GM18511 (cell line): ENCODE results near the gene CDC42BPA.
"Not testable (repeated sequence)": the region's sequence is repeated elsewhere in the genome, so short reads cannot be mapped to it uniquely, and the experiment has no call there.

Experiments
- ATAC-seq: cut with Tn5 transposase; IDR thresholded peaks from one replicate; pipeline ENCODE4 v1.9.1; 2021; ENCODE audit warnings: mild to moderate bottlenecking, moderate library complexity; ENCODE audit not compliant: unreplicated experiment

CDC42BPA gene

DNA sequence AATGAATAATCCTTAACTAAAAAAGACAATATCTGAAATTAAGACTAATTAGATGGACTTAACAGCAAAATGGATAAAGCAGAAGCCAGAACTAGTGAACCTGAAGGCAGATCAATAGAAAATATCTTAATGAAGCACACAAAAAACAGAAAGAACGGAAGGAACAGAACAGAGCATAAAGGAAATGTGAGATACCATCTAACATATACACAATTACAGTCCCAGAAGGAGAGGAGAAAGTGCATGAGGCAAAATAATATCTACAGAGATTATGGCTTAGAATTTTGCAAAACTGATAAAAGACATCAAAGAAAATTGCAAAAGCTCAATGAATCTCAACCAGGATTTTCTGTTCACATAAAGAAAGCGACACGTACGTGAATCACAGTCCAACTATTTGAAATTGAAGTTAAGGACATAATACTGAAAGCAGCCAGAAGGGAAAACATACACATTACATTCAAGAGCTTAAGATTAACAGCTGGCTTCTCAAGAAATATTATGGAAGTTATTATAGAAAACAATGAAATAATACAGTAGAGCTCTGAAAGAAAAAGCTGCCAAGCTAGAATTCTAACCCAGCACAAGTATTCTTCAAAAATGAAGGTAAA is 182.0 kb downstream of the CDC42BPA start:
- no peak for ATAC-seq

- no peak for ATAC-seq
Measured at GRCh38 chr1:227134686-227135314, 183.5 kb downstream of the CDC42BPA start.

GRCh38 chr1:227132695-227133094 is 185.6 kb downstream of the CDC42BPA start:
- not testable (repeated sequence) for ATAC-seq

- ATAC-seq: no peak
Measured at GRCh38 chr1:227131193-227131592, 187.1 kb downstream of the CDC42BPA start.

GRCh38 chr1:227127891-227128290 is 190.4 kb downstream of the CDC42BPA start:
- ATAC-seq: no peak

DNA sequence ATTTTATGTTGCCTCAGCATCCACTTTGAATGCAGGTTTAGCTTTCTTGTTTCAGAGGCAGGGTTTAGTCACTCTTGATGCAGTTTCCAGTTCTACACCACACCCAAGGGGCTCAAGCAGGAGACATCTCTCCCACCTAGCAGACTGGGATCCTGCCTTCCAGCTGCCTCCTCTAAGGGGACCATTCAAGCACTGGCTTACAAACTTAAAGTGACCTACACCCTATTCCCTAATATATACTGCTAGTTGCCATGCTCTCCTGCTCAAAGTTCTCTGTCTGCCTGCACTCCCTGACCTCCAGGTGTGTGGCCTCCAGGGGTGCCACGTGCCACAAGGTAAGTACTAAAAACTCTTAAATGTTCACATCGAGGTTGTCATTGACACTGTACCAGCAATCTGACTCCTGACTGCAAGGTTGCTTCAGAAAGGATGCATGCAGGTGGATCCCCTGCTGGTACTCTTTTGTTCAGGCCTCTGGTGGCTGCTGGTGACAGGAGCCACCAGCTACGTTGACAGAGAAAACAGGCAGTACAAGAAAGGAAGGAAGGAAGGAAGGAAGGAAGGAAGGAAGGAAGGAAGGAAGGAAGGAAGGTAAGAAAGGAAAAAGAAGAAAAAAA is 192.3 kb downstream of the CDC42BPA start:
- no peak for ATAC-seq

DNA sequence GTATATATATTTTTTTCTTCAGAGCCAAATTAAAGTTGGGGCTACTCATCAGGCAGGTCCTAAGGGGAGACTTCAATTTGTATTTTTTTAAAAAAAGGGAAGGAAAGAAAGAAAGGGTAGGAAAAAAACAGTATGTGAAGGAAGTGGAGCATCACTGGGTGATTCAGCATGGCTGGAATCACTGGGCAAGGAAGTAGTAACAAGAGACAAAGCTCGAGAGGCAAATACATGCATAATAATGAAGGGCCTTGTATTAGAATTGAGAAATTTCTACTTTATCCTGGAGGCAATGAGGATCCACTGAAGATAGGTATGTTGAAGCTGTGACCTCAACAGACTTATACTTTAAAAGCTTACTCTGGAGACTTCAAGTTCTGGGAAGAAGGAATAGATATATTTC is 193.8 kb downstream of the CDC42BPA start:
- no peak for ATAC-seq

DNA sequence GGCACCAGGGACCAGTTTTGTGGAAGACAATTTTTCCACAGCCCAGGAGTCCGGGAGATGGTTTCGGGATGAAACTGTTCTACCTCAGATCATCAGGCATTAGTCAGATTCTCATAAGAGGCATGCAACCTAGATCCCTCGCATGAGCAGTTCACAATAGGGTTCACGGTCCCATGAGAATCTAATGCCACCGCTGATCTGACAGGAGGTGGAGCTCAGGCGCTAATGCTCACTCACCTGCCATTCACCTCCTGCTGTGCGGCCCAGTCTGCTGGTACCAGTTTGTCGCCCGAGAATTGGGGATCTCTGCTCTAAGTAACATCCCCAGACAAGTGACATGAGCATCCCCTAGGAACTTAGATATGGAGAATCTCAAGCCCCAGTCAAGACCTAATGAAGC is 197.5 kb downstream of the CDC42BPA start:
- no peak for ATAC-seq

DNA sequence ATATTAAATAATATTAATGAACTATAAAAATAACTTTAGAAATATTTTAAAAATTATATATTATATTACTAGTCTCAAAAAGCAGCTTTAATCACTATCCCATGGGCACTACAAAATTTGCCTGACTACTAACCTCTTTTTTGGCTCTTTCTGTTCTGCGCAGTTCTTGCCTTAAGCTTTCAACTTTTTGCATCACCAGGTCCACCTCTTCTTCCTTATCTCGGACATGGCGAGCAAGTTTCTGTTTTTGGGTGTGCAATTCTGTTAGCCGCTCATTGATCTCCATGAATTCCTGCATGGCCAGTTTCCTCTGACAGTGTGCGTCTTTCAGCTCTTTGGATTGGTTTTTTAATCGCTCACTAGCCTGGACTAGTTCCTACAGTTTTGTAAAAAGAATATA is 205.8 kb downstream of the CDC42BPA start:
- ATAC-seq: no peak

GRCh38 chr1:227111782-227112181 is 206.5 kb downstream of the CDC42BPA start:
- ATAC-seq: no peak

- not testable (repeated sequence) for ATAC-seq
Measured at GRCh38 chr1:227105291-227105690, 213.0 kb downstream of the CDC42BPA start.

- ATAC-seq: no peak
Measured at GRCh38 chr1:227102056-227102455, 216.2 kb downstream of the CDC42BPA start.

GRCh38 chr1:227094249-227094966 is 223.9 kb downstream of the CDC42BPA start:
- no peak for ATAC-seq

DNA sequence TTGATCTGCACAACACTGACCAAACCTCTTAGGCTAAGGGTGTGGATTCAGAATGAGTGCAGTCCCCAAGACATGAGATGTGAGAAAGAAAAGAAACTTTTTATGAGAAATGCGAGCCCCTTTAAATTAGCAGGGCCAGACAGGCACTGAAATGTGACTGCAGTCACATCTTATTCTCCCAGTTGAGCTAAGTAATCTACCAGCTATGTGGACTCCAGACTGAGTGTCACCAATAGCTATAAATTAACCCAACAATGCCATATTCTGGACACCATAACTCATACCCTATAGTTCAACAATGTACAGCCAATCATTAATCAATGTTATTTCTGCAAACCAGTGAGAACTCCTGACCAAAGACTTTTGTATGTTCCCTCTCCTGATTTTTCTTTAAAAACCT is 225.0 kb downstream of the CDC42BPA start:
- no peak for ATAC-seq

DNA sequence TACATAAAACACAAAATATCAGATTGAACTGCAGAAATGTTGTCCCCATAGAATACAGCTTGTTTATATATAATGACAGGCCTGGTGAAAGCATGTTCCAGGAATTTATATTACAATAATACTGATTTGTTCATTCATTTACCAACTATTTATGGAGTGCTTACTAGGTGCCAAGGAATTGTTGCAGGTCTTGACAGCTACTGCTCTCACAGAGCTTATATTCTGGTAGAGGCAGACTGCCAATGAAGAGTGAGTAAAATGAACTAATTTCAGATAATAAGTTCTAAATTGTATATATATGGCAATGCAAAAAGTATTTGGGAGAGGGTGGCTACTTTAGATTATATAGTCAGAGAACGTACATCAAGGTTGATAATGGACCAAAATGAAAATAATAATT is 226.2 kb downstream of the CDC42BPA start:
- ATAC-seq: no peak

DNA sequence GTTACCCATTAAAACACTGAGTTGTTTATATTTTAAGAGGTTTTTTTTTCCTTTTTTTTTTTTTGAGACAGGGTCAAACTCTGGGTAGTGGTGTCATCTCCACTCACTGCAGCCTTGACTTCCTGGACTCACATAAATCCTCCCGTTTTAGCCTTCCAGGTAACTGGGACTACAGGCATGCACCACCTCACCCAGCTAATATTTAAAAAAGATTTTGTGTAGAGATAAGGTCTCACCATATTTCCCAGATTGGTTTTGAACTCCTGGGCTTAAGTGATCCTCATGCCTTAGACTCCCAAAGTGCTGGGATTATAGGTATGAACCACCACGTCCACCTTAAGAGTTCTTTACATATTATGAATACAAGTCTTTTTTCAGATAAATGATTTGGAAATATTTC is 231.7 kb downstream of the CDC42BPA start:
- no peak for ATAC-seq

DNA sequence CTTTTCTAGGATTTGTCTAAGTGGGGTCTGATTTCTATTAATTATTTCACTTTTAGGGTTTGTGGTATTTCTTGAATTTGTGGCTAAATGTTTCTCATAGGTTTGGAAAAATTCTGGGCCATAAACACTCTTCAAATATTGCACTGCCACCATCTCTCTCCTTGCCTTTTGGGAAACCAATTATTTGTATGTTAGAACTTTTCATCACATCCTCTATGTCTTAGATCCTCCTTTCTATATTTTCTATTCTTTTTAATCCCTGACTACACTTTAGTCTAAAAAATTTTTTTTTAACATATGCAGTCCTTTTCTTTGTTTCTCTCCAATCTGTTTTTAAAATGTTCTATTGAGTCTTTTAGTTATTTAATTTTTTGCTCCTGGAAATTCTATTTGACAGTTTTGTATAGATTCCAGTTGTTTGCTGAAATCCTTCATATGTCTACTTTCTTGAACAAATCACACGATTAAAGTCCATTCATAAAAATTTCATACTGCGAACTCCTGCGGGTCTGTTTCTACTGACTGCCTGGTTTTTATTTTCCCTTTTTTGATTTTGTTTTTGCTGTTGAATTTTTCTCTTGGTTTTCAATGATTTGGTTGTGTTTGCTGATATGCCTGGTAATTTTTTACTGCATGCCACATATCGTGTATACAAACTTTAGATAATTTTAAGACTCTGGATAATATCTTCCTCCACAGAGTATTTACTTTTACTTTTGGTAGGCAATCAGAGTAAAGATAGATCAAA is 235.1 kb downstream of the CDC42BPA start:
- no peak for ATAC-seq

DNA sequence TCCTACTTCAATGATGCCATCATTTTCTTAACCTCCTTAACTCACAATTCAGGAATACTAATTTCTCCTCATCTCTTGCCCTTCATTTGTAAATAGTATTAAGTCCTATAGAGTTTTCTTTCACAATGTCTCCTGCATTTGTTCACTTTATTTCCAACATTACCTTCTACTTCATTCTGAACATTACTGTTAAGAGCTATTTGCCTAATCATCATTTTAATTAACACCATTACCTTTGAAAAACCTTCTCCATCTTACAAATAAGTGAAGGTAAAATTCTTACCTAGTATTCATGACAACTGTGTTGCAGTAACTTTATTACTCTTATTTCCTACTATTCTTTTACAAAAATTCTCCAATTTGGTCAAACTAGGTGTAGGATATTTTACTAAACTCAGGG is 240.5 kb downstream of the CDC42BPA start:
- no peak for ATAC-seq

- no peak for ATAC-seq
Measured at GRCh38 chr1:227073786-227074185, 244.5 kb downstream of the CDC42BPA start.

- no peak for ATAC-seq
Measured at GRCh38 chr1:227072991-227073390, 245.3 kb downstream of the CDC42BPA start.
